Gastroesophageal sphincter (tissue), 4 donors: ENCODE data around the gene IGFBP7. TPM values are rescaled to one million over a fixed set of nuclear protein-coding genes. Genes with fewer than 3 reads are reported as not detected.

Source experiments
- ATAC-seq: fragments of 150-250 bp; one replicate; pipeline ENCODE4 v1.9.1; 2016; ENCODE audit warnings: mild to moderate bottlenecking, moderate library complexity
- H3K27ac ChIP-seq, 4 donors: fragments of 200-600 bp; sonication (generic) in 3 of 4; 1 replicate in 3 of 4; 2 replicates in 1 of 4; pipeline ENCODE4 v1.5.1; 2016 to 2019
- H3K27me3 ChIP-seq: fragments of 200-600 bp; sonication (generic); one replicate; pipeline ENCODE4 v1.5.1; 2019
- H3K36me3 ChIP-seq, 2 donors: fragments of 200-600 bp; sonication (generic); one replicate each; pipeline ENCODE4 v1.5.1; 2019; ENCODE audit warnings: control low read depth in 1 of 2
- H3K4me1 ChIP-seq, 3 donors: fragments of 200-600 bp; sonication (generic); 1 replicate in 2 of 3; 2 replicates in 1 of 3; pipeline ENCODE4 v1.5.1; 2016 to 2019; ENCODE audit warnings: control low read depth in 2 of 3
- H3K4me3 ChIP-seq, 2 donors: fragments of 200-600 bp; sonication (generic); one replicate each; pipeline ENCODE4 v1.5.1; 2019; ENCODE audit warnings: mild to moderate bottlenecking in 1 of 2, moderate library complexity in 1 of 2
- H3K9me3 ChIP-seq, 3 donors: fragments of 200-600 bp; sonication (generic); one replicate each; pipeline ENCODE4 v1.5.1; 2017 to 2019; ENCODE audit warnings: control low read depth in 2 of 3
- EP300 ChIP-seq: sonication (generic); formaldehyde crosslinking; IDR thresholded peaks from one replicate; pipeline ENCODE4 v1.6.1; 2017; ENCODE audit warnings: antibody characterized with exemption, mild to moderate bottlenecking
- POLR2A ChIP-seq, 2 donors: fragments of 450-650 bp; IDR thresholded peaks; one replicate each; pipeline ENCODE4 v1.6.1; 2017; ENCODE audit warnings: antibody characterized with exemption in 2 of 2, mild to moderate bottlenecking in 2 of 2, moderate library complexity in 1 of 2
- POLR2AphosphoS5 ChIP-seq: sonication (generic); formaldehyde crosslinking; IDR thresholded peaks from one replicate; pipeline ENCODE4 v1.6.1; 2017; ENCODE audit warnings: antibody characterized with exemption
- WGBS, 2 donors: methylation state at CpG; one replicate each; pipeline ENCODE4 v1.1.5; 2018; ENCODE audit warnings: low coverage in 1 of 2; 5-methylcytosine and 5-hydroxymethylcytosine counted together
- total RNA-seq, 4 donors: library from RNA; depleted of rRNA; stranded (reverse); fragments of >200 nt; gene quantifications; one replicate each; pipeline ENCODE4 v1.1.0, GENCODE V29; 2016
- TF ChIP-seq, protein P1 (sequence below), 4 experiments: fragments of 200-600 bp in 2 of 4; fragments of 450-650 bp in 2 of 4; sonication (generic) in 1 of 4; IDR thresholded peaks; one replicate each; pipeline ENCODE4 v1.5.1; 2017 to 2019; ENCODE audit warnings: antibody characterized with exemption in 4 of 4, mild to moderate bottlenecking in 2 of 4, moderate library complexity in 2 of 4

Gene IGFBP7
- total RNA-seq, 4 donors from 2014 or later = 478 to 876 (median 798) TPM

DNA sequence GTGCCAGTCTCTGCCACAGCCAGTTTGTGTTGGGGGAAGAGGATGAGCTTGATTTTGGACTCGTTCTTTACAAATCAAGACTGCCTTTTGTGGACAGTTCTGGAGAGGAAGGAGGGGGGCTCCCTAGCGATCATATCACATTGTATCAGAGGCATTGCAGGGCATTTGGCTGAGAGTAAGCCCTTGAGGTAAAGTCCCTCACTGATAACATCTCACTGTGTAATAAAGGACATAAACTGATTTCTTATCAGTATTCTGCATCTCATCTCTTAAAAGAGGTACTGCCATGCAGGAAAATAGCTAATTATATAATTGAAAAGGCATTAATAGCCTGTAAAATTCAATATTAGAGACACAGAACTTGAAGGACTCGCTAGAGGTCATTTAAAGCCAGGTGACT, 6.1 kb upstream of the IGFBP7 start:
- Histone ChIP-seq H3K27me3 (no peaks in the 10 kb centered on the region), H3K36me3 (no peaks in the 10 kb centered on the region), H3K27ac (no peak overlapping the region), H3K4me3 (no peak overlapping the region), H3K4me1 (peaks cover 2 to 35% (median 10%) of the 10 kb centered on the region in 3 donors), H3K9me3 (no peaks in the 10 kb centered on the region)
- ATAC-seq = no peak
- TF ChIP-seq POLR2A (IDR thresholded peaks at IDR 0.05) (no peak), EP300 (no peak)
- WGBS, 2 donors = 73 to 76% methylated on average over 3 of the region's 3 CpGs

DNA sequence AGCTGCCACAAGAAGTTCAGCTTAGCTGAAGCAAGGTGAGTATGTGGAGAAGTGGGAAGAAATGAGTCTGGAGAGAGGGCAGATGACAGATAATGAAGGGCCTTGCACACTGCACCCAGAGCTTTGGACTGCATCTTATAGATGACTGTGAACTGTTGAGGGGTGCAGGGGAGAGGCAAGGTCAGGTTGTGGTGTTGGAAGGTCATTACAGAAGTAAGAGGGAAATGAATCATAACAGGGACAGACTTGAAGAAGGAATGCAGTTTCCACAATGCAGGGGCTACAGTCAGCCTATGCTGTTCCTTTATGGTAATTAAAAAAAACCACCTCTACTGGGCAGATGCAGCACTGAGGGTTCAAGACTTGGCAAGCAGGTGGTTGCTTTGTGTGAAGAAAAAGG, 4.8 kb upstream of the IGFBP7 start:
- H3K36me3 ChIP-seq = no peaks in the 10 kb centered on the region
- peaks cover 2 to 38% (median 10%) of the 10 kb centered on the region in 3 donors for H3K4me1 ChIP-seq
- no peaks in the 10 kb centered on the region for H3K9me3 ChIP-seq
- TF ChIP-seq, protein P1, sequence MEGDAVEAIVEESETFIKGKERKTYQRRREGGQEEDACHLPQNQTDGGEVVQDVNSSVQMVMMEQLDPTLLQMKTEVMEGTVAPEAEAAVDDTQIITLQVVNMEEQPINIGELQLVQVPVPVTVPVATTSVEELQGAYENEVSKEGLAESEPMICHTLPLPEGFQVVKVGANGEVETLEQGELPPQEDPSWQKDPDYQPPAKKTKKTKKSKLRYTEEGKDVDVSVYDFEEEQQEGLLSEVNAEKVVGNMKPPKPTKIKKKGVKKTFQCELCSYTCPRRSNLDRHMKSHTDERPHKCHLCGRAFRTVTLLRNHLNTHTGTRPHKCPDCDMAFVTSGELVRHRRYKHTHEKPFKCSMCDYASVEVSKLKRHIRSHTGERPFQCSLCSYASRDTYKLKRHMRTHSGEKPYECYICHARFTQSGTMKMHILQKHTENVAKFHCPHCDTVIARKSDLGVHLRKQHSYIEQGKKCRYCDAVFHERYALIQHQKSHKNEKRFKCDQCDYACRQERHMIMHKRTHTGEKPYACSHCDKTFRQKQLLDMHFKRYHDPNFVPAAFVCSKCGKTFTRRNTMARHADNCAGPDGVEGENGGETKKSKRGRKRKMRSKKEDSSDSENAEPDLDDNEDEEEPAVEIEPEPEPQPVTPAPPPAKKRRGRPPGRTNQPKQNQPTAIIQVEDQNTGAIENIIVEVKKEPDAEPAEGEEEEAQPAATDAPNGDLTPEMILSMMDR (IDR thresholded peaks at IDR 0.05) = no peak
- TF ChIP-seq POLR2AphosphoS5 (no peak), POLR2A (IDR thresholded peaks at IDR 0.05) (no peak), EP300 (no peak)
- ATAC-seq = no peak
- H3K4me3 ChIP-seq = no peak overlapping the region
- H3K27me3 ChIP-seq = no peaks in the 10 kb centered on the region
- H3K27ac ChIP-seq = no peak overlapping the region

DNA sequence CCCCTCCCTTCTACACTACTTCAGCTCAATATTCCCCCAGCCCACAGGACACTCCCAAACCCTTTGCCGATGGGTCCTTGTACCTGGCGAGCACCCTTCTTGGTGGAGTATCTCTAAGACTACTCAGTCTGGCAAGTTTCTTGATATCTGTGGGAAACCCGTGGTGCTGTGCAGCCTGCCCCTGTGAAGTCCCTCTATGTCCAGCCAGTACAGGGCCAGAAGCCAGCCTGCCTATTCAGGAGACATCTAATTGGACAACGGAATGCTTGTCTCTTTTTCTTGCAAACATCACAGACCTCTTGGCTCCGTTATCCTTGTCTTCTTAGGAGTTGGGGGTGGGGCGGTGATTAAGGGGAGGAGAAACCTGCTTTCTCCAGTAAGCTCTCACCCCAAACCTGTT, 3.7 kb upstream of the IGFBP7 start:
- TF ChIP-seq POLR2AphosphoS5 = no peak
- Histone ChIP-seq H3K9me3 (no peaks in the 10 kb centered on the region), H3K27me3 (no peaks in the 10 kb centered on the region), H3K27ac (no peak overlapping the region), H3K36me3 (no peaks in the 10 kb centered on the region), H3K4me1 (peaks cover 2 to 27% (median 6%) of the 10 kb centered on the region in 3 donors), H3K4me3 (no peak overlapping the region)
- WGBS, 2 donors = 52 to 71% methylated on average over 4 to 5 of the region's 6 CpGs
- ATAC-seq = no peak

DNA sequence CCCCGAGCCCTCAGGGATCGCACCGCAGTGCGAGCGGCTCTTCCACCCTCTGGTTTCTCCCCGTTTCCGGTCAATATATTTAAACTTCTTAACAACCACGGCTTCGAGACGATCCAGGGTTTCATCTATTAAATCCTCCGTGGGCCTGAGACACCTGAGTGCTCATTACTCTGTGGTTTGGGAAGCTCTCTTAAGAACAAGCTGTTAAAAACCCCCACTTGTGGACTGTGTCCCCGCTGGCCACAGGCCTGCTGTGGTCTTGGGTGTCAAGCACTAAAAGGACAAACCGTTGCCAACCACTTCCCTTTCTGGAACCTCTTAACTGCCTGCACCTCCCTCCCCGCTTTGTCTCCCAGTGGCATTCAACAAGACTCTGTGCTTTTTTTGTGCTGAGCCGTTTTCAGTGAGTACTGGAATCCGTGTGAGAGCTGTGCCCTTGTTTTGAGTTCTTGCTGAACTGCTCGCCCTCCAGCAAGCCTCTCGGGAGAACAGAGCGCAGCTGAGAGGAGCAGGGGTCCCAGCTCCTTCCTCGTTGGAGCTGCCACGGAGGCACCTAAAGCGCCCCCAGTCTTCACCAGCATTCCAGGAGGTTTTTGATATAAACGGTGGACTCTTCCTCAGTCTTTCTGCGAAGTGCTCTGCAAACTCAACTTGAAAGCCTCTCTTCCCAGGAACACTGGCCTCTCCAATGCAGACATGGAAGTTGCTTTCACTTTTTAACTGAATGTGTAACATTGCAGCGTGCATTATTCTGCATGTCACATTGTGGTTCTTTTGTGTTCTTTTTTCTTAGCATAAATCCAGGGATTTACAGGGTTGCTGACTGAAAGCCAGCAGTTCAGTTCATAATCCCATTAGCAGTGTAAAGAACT, 691 bp upstream of the IGFBP7 start:
- Histone ChIP-seq H3K27ac (peak overlapping the region; percentile 93 to 99 (median 98)), H3K36me3 (no peaks in the 10 kb centered on the region), H3K27me3 (no peaks in the 10 kb centered on the region), H3K9me3 (no peaks in the 10 kb centered on the region), H3K4me3 (peak overlapping the region; percentile 76 to 96), H3K4me1 (peaks cover 0 to 40% (median 0%) of the 10 kb centered on the region in 3 donors)
- ATAC-seq = peak; percentile 29
- TF ChIP-seq, protein P1 (IDR thresholded peaks at IDR 0.05) = no peak
- TF ChIP-seq POLR2A (IDR thresholded peaks at IDR 0.05) = no peak
- TF ChIP-seq EP300 = no peak
- no peak for TF ChIP-seq POLR2AphosphoS5
- WGBS, 2 donors = 2 to 3% methylated on average over 9 to 16 of the region's 25 CpGs

DNA sequence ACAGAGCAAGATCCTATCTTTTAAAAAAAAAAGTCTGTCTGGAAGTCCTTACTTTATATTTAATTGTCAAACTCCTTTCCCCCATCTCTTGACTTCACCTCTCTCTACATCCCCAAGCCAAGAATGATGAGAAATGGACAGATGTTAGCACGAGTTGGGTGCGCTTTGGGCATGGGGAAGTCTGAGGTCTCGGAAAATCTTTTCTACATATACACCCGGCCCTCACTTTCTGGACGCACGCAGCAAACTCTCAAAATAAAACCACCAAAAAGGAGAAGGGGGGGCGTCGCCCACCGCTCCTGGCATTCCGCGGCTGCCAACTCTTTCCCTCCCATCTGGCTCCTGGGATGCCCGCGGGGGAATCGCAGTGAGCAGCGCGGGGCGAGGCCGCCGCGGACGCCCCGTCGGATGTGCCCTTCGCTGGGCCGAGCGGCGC, 756 bp downstream of the IGFBP7 start:
- H3K9me3 ChIP-seq = no peaks in the 10 kb centered on the region
- 16 to 25% methylated on average over 4 to 25 of the region's 27 CpGs for WGBS, 2 donors
- H3K27me3 ChIP-seq = no peaks in the 10 kb centered on the region
- H3K4me1 ChIP-seq = peaks cover 0 to 54% (median 0%) of the 10 kb centered on the region in 3 donors
- peak overlapping the region; percentile 76 to 96 for H3K4me3 ChIP-seq
- peak overlapping the region; percentile 93 to 99 (median 98) for H3K27ac ChIP-seq
- no peak for ATAC-seq
- TF ChIP-seq, protein P1 (IDR thresholded peaks at IDR 0.05) = no peak
- TF ChIP-seq POLR2A (IDR thresholded peaks at IDR 0.05) = no peak
- TF ChIP-seq EP300 = no peak
- TF ChIP-seq POLR2AphosphoS5 = no peak
- no peaks in the 10 kb centered on the region for H3K36me3 ChIP-seq

DNA sequence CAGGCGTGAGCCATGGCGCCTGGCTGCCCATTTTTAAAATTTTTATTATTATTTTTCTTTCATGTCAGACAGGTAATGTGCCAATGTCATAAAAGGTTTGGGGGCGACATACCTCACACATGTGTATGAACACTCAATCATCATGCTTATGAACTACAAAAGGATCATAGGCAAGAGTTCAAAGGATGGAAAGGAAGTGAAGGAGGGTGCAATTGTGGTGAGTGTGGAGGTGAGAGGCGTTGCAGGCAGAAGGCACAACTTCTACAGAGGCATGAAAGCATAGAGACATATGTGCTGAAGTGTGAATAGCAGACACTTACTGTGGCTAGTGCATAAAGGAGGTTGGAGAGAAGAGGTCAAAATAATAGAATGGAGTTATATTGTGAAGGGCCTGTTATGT, 4.0 kb downstream of the IGFBP7 start:
- peaks cover 14 to 73% (median 14%) of the 10 kb centered on the region in 3 donors for H3K4me1 ChIP-seq
- WGBS, 2 donors = 88 to 93% methylated on average over 1 to 3 of the region's 4 CpGs

More for the DNA sequence above, 4.0 kb downstream of the IGFBP7 start:
- H3K27me3 ChIP-seq = no peaks in the 10 kb centered on the region
- no peaks in the 10 kb centered on the region for H3K36me3 ChIP-seq
- no peaks in the 10 kb centered on the region for H3K9me3 ChIP-seq
- H3K4me3 ChIP-seq = no peak overlapping the region
- TF ChIP-seq POLR2A (IDR thresholded peaks at IDR 0.05) (no peak), EP300 (no peak), POLR2AphosphoS5 (no peak)
- TF ChIP-seq, protein P1 (IDR thresholded peaks at IDR 0.05) = no peak
- peak overlapping the region in 2 of 4 donors; percentile 98 to 99 for H3K27ac ChIP-seq
- ATAC-seq = no peak
